GM23248 (cell line): Measurements from ENCODE around the gene PAX7.

Source experiments
- EZH2 ChIP-seq: fragments of 200-600 bp; sonication (generic); IDR thresholded peaks from 2 replicates; pipeline ENCODE4 v1.6.1; 2018; ENCODE audit warnings: antibody characterized with exemption, mild to moderate bottlenecking; ENCODE audit not compliant: insufficient read depth, poor library complexity, severe bottlenecking
- EZH2phosphoT487 ChIP-seq: fragments of 200-600 bp; sonication (generic); IDR thresholded peaks from 2 replicates; pipeline ENCODE4 v1.6.1; 2018; ENCODE audit warnings: antibody characterized with exemption, moderate library complexity, mild to moderate bottlenecking, low read depth; ENCODE audit not compliant: insufficient read depth

GRCh38 chr1:18643154-18644012 lies 12.7 kb downstream of the PAX7 start:
- 0 out of 2 replicates have a peak, but pooled peaks have one; percentile 22 for TF ChIP-seq EZH2phosphoT487
- no peak for TF ChIP-seq EZH2
